GM10248 (cell line): ENCODE results near the gene WLS.

Experiments used
- CTCF ChIA-PET: fragments of 300-600 bp; sonication (Branson Sonifier 250); formaldehyde crosslinking; extraction: SDS; loops from one replicate; lab custom pipeline; 2021; ENCODE audit warnings: antibody characterized with exemption; lab: Yijun Ruan, JAX
- POLR2A ChIA-PET: fragments of 350-650 bp; sonication (Branson Sonifier 250); formaldehyde crosslinking; extraction: SDS; loops from one replicate; lab custom pipeline; 2020; ENCODE audit warnings: antibody characterized with exemption; lab: Yijun Ruan, JAX
- DNase-seq: peaks from one replicate; pipeline ENCODE4 v3.0.0; 2012; ENCODE audit errors: extremely low spot score
- TF ChIP-seq, protein P1 (sequence below): IDR thresholded peaks from 2 replicates; pipeline ENCODE4 v1.5.1; 2012; ENCODE audit warnings: mild to moderate bottlenecking, low read depth; ENCODE audit errors: extremely low read depth, missing control alignments, control extremely low read depth

WLS gene

DNA sequence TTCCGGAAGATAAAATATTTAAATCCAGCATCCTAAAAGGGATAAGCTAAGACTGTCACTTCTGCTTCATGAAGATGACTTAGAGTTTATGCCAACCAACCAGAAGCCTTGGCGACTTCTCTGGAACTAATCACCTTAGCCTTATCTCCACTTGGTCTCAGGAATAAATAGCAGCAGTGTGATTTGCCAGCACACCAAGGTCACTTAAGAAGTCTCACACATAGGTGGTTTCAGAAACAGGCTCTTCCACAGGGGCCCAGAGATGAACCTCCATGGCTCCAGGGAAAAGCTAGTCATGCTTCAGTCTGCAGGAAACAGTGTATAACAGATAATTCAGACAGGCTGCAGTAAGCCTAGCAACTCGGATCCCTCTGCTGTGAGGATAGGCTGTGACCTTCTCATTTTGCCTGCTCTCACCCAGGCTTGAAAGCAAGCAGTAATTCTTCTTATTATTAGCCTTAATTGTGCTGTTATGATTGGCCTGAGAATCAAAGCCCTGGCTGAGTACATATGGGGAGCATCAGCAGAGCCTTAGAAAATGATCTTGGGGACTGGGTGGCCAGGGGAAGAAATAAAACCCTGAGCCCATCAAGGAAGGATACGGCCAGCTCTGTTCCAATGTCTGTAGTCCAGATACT, 84.7 kb downstream of the WLS start:
- POLR2A ChIA-PET, result no interaction called here
- CTCF ChIA-PET, result interaction anchor here (1.1 to 2.0 kb wide), 2 partner anchors 10 to 31 kb away, joined by 5 to 8 read pairs; no protein-coding TSS in a partner anchor
- DNase-seq, result no peak
- TF ChIP-seq, protein P1, sequence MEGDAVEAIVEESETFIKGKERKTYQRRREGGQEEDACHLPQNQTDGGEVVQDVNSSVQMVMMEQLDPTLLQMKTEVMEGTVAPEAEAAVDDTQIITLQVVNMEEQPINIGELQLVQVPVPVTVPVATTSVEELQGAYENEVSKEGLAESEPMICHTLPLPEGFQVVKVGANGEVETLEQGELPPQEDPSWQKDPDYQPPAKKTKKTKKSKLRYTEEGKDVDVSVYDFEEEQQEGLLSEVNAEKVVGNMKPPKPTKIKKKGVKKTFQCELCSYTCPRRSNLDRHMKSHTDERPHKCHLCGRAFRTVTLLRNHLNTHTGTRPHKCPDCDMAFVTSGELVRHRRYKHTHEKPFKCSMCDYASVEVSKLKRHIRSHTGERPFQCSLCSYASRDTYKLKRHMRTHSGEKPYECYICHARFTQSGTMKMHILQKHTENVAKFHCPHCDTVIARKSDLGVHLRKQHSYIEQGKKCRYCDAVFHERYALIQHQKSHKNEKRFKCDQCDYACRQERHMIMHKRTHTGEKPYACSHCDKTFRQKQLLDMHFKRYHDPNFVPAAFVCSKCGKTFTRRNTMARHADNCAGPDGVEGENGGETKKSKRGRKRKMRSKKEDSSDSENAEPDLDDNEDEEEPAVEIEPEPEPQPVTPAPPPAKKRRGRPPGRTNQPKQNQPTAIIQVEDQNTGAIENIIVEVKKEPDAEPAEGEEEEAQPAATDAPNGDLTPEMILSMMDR, result no peak

GRCh38 chr1:68145418-68146126, 86.8 kb downstream of the WLS start:
- ChIA-PET CTCF (interaction anchor here (1.9 kb wide), 1 partner anchor 28 kb away, joined by 4 read pairs; no protein-coding TSS in a partner anchor), POLR2A (no interaction called here)
- DNase-seq, result no peak
- TF ChIP-seq, protein P1, result no peak

- DNase-seq, result no peak
- TF ChIP-seq, protein P1, result no peak
- ChIA-PET CTCF (interaction anchor here (1.9 kb wide), 1 partner anchor 28 kb away, joined by 4 read pairs; no protein-coding TSS in a partner anchor), POLR2A (no interaction called here)
Observed at GRCh38 chr1:68144856-68145255, 87.5 kb downstream of the WLS start.

GRCh38 chr1:68143633-68144032, 88.7 kb downstream of the WLS start:
- ChIA-PET POLR2A (no interaction called here), CTCF (interaction anchor here (0.9 to 1.5 kb wide), 3 partner anchors 12 to 28 kb away, joined by 3 to 4 read pairs (median 3); no protein-coding TSS in a partner anchor)
- TF ChIP-seq, protein P1, result no peak
- DNase-seq, result no peak

- CTCF ChIA-PET, result interaction anchor here (0.9 to 2.4 kb wide), 4 partner anchors 10 to 200 kb away, joined by 3 to 11 read pairs (median 4); no protein-coding TSS in a partner anchor
Observed at GRCh38 chr1:68142461-68142860, 89.9 kb downstream of the WLS start.

GRCh38 chr1:68142036-68142435, 90.3 kb downstream of the WLS start:
- ChIA-PET CTCF (interaction anchor here (0.9 to 2.4 kb wide), 5 partner anchors 11 to 200 kb away, joined by 3 to 11 read pairs (median 4); no protein-coding TSS in a partner anchor), POLR2A (no interaction called here)
- no peak for DNase-seq
- TF ChIP-seq, protein P1, result no peak

More at GRCh38 chr1:68142461-68142860, 89.9 kb downstream of the WLS start:
- TF ChIP-seq, protein P1, result no peak
- POLR2A ChIA-PET, result no interaction called here
- DNase-seq, result no peak
